ENCODE data around the gene XK.
"Not testable (repeated sequence)": the region's sequence is repeated elsewhere in the genome, so short reads cannot be mapped to it uniquely, and the experiment has no call there.

Gene XK

DNA sequence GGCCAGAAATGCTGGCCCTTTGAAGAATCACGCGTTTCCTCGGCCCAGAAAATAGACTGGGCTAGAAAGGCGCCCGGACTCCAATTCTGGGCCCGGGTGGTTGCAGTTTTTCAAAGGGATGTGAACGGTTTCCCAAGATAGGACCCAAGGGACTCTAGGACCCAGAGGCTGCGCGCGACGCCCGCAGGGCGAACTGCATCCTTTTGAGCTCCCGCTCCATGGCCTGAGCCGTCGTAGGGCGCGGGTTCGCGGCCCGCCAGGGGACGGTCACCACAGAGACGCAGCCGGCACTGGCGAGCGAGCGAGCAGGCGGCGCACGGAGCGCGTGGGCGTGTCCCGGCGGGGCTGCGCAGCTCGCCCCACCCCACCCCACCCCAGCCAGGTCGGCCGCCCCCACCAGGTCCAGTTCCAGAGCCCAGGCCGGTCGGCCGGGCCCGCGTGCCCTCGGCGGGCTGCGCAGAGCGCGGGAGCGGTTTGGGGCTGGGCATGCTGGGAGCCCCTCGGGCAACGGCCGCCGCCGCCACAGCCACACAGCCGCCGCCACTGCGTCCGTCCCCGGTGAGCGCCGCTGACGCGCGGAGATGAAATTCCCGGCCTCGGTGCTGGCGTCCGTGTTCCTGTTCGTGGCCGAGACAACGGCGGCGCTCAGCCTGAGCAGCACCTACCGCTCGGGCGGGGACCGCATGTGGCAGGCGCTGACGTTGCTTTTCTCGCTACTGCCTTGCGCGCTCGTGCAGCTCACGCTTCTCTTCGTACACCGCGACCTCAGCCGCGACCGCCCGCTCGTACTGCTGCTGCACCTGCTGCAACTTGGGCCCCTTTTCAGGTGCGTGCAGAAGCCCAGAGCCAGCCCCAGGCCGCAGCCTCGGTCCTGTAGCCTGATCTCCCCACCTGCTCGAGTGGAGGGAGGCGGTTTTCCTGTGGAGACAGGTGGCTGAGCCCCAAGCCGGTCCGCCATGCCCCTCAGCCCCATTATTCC, at the start of gene XK:
Gene XK (plus strand): TSS at position 411 of the 979 bp plus-strand sequence. CDS start 171 bp downstream, at position 582.
- DNase-seq, result peak; percentile 75

- DNase-seq, result no peak
Observed at GRCh38 chrX:37638047-37638446, 47.5 kb upstream of the XK start.

- no peak for DNase-seq
Observed at GRCh38 chrX:37640142-37640541, 45.4 kb upstream of the XK start.

DNA sequence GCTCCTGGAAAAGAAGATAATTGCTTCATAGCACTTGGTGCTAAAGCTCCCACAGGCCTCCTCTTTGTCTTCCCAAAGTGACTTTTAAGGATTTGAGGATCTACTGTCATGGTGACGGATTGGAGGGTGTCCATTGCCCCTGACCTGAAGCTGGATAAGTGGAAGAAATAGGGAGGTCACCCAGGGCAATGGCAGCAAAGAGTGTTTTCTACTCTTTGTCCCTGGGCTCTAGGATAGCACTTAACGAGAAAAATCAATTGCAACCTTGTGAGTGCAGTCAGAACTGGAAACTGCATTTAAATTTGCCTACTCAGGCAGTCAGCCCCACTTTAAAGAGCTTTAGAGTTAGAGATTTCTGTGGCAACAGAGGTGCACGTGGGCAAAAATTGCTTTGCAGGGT, 43.7 kb upstream of the XK start:
- no peak for DNase-seq

- no peak for DNase-seq
Observed at GRCh38 chrX:37644381-37645305, 40.9 kb upstream of the XK start.

GRCh38 chrX:37646254-37646653, 39.3 kb upstream of the XK start:
- no peak for DNase-seq

GRCh38 chrX:37650879-37651278, 34.7 kb upstream of the XK start:
- DNase-seq, result not testable (repeated sequence)

DNA sequence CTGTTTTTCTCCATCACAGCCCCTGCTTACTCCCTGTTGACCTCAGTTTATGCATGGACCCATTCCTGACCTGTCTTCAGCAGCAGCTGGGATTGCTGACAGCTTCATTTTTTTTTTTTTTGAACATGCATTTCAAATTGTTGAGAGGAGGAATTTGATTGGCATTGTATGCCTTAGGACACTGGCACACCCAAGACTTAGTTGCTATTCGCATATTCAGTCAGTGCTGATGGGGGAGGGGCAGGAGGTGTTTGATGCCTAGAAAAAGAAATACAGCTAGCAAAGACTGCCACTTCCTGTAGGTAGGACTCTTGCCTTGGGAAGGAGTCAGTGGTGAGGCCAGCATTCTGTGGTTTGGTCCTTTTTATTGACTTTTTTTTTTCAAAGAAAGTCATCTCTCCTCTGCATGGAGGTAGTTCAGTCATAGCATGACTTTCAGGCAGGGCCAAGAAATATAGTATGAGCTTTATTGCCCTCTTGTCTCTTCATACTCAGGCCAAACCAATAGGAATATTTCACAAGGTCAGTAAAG, 33.6 kb upstream of the XK start:
- DNase-seq, result no peak

- DNase-seq, result no peak
Observed at GRCh38 chrX:37652589-37653231, 32.9 kb upstream of the XK start.

- DNase-seq, result no peak
Observed at GRCh38 chrX:37653397-37654085, 32.0 kb upstream of the XK start.

DNA sequence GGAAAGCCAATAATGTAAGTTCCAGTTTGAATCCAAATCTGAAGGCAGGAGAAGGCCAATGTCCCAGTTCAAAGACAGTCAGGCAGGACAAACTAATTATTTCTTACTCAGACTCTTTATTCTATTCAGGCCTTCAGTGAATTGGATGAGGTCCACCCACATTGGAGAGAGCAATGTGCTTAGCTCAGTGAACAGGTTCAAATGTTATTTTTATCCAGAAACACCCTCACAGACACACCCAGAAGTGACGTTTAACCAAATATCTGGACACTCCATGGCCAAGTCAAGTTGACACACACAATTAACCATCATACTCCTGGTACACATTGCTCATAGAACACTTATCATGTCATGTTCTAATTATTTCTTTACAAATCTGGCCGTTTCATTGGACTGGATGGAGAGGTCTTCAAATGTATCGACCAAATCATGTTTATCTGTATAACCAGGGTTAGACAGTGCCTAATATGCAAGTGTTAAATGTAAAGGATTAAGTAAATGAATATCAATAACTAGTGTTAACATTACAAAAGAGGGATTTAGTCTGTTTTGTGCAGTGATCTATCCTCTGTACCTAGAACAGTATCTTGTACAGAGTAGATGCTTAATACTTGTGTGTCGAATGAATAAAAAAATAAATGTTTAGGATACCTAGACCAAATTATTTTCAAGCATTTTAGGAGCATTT, 27.1 kb upstream of the XK start:
- DNase-seq, result no peak

GRCh38 chrX:37659047-37659446, 26.5 kb upstream of the XK start:
- no peak for DNase-seq

DNA sequence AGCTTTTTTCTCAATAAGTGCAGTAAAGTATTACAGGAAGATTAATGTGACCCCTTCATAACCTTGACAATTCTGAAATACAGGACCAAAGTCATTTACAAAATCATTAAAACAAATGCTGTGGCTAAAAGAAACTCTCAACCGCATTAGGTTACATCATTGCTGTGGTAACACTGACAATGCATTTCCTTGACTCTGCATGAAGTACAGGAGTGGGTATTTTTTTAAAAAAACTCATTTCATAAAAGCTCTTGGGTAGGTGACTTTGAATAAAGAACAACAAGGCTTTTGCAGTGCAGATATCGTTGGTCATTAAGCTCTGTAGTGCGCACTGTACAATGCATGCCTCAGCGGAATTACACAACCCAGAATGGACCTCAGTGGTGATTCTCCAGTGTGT, 23.4 kb upstream of the XK start:
- DNase-seq, result no peak

DNA sequence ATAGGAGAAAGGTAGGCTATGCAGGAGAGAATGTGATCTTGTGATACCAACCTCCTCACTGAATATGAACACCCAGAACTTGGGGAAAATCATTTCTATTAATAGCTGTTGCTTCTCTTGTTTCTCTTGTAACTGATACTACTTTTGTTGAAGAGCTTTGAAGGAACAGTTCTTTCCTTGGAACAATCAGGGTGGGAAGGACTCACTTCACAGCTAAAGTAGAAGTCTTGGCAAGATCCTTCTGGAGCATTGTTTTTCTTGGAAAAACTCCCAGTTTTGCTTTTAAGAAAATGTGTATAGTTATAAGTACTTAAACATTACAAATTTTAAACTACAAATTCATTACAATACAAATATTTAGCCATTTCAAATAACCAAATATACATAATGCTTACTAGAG, 19.1 kb upstream of the XK start:
- DNase-seq, result no peak

DNA sequence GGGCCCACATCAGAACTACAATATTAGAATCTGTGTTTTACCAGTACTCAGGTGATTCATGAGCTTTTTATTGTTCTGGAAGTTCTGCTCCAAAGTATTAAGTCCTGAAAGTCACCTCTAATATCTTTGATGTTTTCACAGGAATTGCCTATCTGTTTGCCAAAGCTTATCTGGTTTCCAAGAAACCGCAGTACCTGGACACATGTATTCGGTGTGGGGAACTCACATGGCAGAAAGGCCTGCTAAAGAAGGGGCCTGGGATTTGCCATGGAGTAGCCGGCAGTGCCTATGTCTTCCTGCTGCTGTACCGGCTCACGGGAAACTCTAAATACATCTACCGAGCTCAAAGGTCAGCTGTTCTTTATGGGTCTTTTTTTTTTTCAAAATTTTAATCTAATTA, 18.4 kb upstream of the XK start:
- DNase-seq, result no peak

GRCh38 chrX:37672563-37672962, 13.0 kb upstream of the XK start:
- no peak for DNase-seq

DNA sequence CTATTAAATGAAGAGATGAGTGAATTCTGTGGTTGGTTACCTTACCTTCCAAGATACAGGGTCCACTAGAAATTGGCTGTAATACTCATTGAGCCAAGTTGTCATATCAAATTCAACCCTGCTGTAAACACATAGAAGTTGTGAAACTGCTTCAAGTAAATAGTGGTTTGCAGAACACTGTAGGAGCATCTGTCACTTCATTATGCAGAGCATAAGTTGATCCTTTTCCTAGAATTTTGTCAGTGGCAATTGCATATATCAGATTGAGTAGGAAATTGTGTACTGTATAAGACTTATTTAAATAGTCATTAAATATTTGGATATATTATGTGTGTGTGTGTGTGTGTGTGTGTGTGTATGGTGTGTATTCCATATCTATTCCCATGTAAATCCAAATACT, 8.8 kb upstream of the XK start:
- no peak for DNase-seq

DNA sequence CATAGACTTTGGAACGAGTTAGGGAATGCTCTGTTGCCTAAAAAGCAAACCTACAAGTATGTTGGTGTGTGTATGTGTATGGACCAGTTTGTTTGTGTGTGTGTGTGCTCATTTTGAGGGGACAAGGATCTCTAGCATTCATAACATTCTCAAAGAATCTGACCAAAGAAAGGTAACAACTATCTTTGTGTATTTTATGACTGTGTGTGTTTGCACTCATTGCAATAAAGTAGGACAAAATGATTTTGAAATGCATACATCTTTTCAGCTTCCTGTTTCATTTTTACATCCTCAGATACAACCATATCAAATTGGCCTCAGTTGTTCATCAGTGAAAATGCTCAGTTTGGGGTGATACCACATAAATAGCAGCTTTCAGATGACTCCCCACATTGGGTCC, 8.3 kb upstream of the XK start:
- no peak for DNase-seq

DNA sequence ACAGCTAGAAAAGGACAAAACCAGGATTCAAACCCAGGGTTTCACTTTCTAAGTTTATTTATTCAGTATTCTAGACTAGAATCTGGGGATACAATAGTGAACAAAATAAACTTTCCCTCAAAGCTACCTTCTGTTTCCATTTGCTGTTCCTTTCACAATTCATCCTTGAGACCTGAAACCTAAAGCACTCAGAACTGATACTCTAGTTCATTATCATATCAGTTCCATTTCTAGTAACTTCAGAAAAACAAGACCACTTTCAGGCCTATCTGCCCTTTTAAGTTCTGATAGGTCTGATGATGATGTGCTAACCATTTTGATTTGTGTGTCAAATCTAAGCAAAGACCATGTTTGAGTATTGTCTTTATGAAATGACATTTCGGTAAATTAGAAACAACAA, 7.8 kb upstream of the XK start:
- DNase-seq, result no peak

GRCh38 chrX:37678574-37678973, 7.0 kb upstream of the XK start:
- DNase-seq, result no peak

GRCh38 chrX:37679230-37679629, 6.4 kb upstream of the XK start:
- DNase-seq, result no peak

- DNase-seq, result no peak
Observed at GRCh38 chrX:37679888-37680287, 5.7 kb upstream of the XK start.
